Measurements from ENCODE around the gene BCAR1. TPM values are rescaled to one million over a fixed set of nuclear protein-coding genes. Genes with fewer than 3 reads are reported as not detected.
"Not testable (repeated sequence)": the region's sequence is repeated elsewhere in the genome, so short reads cannot be mapped to it uniquely, and the experiment has no call there.

BCAR1 gene
- total RNA-seq, 2 donors from 2014 or later: not detected

DNA sequence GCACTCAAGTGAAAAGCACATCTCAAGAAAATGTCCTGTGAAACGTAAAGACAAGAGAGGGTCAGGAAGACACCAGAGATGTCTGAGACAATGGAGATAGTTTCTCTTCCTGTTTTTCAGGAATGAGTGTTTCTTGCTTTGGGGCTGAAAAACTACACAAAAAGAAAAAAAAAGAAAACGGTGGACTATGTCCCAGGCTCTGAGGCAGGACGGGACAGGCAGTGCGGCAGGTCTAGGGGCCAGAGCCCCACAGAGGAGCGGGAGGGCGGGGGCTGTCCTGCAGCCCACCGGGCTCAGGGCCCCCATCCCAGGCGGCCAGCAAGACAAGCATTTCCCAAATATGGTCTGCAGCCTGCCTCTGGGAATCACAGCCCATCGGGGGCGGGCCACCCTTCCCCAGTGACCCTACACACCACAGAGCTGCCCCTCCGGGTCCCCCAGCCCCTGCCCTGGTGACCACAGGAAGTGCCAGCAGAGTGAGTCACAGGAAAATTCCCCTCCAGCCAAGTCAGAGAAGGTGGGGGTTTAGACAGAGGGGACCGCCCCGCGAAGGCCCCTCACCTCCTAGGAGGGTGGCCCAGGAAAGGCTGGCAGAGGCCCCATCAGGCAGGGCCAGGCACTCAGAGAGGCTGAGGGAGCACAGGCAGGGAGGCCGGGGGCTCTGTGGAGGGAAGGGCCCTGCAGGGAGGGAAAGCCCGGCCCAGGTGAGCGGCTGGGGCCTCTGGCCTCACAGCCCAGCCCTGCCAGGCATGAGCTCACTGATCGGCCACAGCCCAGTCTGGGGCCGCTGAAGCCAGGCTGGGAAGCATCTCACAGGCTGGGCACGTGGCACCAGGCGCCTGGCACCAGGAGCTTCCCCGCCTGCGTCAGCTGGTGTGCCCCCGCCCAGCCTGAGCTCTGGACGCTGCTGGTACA is 6.3 kb downstream of the BCAR1 start:
- Mint-ChIP-seq H3K36me3 (no peaks in the 10 kb centered on the region), H3K4me1 (ENCODE audit: low read depth in 2 of 2) (peaks cover 0 to 5% of the 10 kb centered on the region in 2 donors), H3K27ac (no peak overlapping the region), H3K9me3 (no peaks in the 10 kb centered on the region), H3K4me3 (no peak overlapping the region), H3K27me3 (peaks cover 14 to 41% of the 10 kb centered on the region in 2 donors)
- ATAC-seq (no peak), DNase-seq (ENCODE audit: low spot score) (no peak)

DNA sequence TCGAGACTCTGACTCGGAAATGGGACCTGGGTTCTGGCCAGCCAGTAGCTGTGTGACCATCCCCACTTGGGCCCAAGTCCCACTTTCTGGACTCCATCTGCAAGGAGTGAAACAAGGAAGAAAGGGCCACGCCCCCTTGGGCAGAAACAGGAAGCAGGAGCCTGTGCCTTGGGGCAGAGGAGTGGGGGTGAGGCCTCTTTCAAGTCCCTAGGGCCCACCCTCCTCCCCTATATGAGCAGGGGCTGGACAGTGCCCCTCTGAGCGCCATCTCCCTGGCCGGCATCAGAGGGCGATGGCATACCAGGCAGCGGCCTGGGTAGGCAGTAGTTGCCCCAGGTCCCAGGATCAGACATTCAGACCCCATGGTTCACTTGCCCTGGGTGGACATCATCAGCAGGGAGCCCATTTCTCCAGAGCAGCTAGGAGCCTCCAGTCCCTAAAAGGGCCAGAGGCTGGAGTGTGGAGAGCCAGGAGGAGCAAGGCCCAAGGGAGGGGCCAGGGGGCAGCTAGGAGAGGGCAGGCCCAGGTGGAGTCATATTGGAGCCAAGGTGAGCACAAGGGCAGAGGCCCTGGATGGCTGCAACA is 7.1 kb downstream of the BCAR1 start:
- Mint-ChIP-seq H3K36me3 (no peaks in the 10 kb centered on the region), H3K4me1 (ENCODE audit: low read depth in 2 of 2) (peaks cover 0 to 5% of the 10 kb centered on the region in 2 donors), H3K27me3 (peaks cover 14 to 42% of the 10 kb centered on the region in 2 donors), H3K9me3 (no peaks in the 10 kb centered on the region), H3K4me3 (no peak overlapping the region), H3K27ac (no peak overlapping the region)
- ATAC-seq (no peak), DNase-seq (ENCODE audit: low spot score) (no peak)

DNA sequence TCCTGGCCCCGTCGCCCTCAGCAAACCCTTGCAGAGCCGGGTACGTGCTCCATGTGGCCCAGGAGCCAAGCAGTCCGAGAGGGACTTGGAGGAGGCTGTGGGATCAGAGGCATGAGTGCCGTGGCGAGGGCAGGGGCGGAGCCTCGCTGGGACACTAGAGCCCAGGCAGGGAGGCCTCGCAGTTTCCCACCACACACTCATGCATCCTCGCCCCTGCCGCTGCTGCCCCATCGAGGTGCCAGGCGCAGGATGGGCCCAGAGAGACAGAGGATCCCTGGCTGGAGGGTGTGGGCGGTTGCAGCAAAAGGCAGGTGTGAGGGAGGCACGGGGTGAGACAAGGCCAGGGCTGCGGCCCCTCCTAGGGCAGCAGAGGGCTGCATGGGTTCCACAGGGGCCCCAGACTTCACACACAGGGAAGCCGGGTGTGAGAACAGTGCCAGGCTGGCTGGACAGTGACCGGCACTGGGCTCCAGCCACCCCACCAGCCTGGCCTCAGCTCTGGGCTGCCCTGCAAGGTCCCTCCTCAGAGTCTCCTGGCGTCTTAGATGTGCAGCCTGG is 7.7 kb downstream of the BCAR1 start:
- H3K27ac Mint-ChIP-seq: no peak overlapping the region
- H3K36me3 Mint-ChIP-seq: no peaks in the 10 kb centered on the region
- H3K27me3 Mint-ChIP-seq: peaks cover 13 to 42% of the 10 kb centered on the region in 2 donors
- no peak overlapping the region for H3K4me3 Mint-ChIP-seq
- H3K4me1 Mint-ChIP-seq (ENCODE audit: low read depth in 2 of 2): peaks cover 0 to 5% of the 10 kb centered on the region in 2 donors
- ATAC-seq (no peak), DNase-seq (ENCODE audit: low spot score) (no peak)
- H3K9me3 Mint-ChIP-seq: no peaks in the 10 kb centered on the region

- DNase-seq (ENCODE audit: low spot score); H3K36me3 Mint-ChIP-seq; H3K9me3 Mint-ChIP-seq; H3K27ac Mint-ChIP-seq; H3K4me3 Mint-ChIP-seq; ATAC-seq; H3K4me1 Mint-ChIP-seq (ENCODE audit: low read depth in 2 of 2): not testable (repeated sequence)
- H3K27me3 Mint-ChIP-seq: peaks cover 1 to 32% of the 10 kb centered on the region in 2 donors
These were observed 8.9 kb downstream of the BCAR1 start for GRCh38 chr16:75242436-75243078.

GRCh38 chr16:75241955-75242354 is 9.5 kb downstream of the BCAR1 start:
- H3K4me1 Mint-ChIP-seq (ENCODE audit: low read depth in 2 of 2): peaks cover 0 to 5% of the 10 kb centered on the region in 2 donors
- DNase-seq (ENCODE audit: low spot score) (no peak), ATAC-seq (no peak)
- no peaks in the 10 kb centered on the region for H3K36me3 Mint-ChIP-seq
- no peaks in the 10 kb centered on the region for H3K9me3 Mint-ChIP-seq
- H3K27me3 Mint-ChIP-seq: peaks cover 0 to 31% of the 10 kb centered on the region in 2 donors
- H3K27ac Mint-ChIP-seq: no peak overlapping the region
- no peak overlapping the region for H3K4me3 Mint-ChIP-seq

DNA sequence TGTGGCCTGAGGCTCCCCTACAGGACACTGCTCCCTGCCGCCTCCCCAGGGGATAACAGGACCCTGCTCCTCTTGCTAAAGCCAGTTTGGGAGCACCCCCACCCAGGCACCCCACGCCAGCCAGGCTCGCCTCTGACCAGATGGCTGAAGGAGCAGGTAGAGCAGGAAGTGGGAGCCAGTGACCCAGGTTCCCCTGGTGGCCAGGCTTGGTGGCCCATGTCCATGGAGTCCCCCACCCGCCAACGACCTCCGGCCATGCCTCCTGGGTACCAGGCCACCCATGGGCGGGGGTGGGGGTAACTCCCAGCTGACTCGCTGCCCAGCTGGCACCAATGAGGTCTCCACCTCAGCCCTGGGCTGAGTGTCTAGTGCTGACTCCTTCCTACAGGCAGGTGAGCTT is 10.0 kb downstream of the BCAR1 start:
- Mint-ChIP-seq H3K27me3 (peaks cover 2 to 26% of the 10 kb centered on the region in 2 donors), H3K36me3 (no peaks in the 10 kb centered on the region), H3K9me3 (no peaks in the 10 kb centered on the region), H3K4me1 (ENCODE audit: low read depth in 2 of 2) (peaks cover 0 to 6% of the 10 kb centered on the region in 2 donors), H3K27ac (no peak overlapping the region), H3K4me3 (no peak overlapping the region)
- ATAC-seq (no peak), DNase-seq (ENCODE audit: low spot score) (no peak)

- H3K9me3 Mint-ChIP-seq; ATAC-seq; H3K27ac Mint-ChIP-seq; H3K36me3 Mint-ChIP-seq; H3K4me3 Mint-ChIP-seq; DNase-seq (ENCODE audit: low spot score): not testable (repeated sequence)
- Mint-ChIP-seq H3K4me1 (ENCODE audit: low read depth in 2 of 2) (peaks cover 4 to 13% of the 10 kb centered on the region in 2 donors), H3K27me3 (peaks cover 7 to 20% of the 10 kb centered on the region in 2 donors)
These were observed 10.8 kb downstream of the BCAR1 start for GRCh38 chr16:75240633-75241032.

- H3K4me1 Mint-ChIP-seq (ENCODE audit: low read depth in 2 of 2): peaks cover 4 to 10% of the 10 kb centered on the region in 2 donors
- no peak overlapping the region for H3K27ac Mint-ChIP-seq
- no peak overlapping the region for H3K4me3 Mint-ChIP-seq
- DNase-seq (ENCODE audit: low spot score) (no peak), ATAC-seq (no peak)
- no peaks in the 10 kb centered on the region for H3K9me3 Mint-ChIP-seq
- H3K36me3 Mint-ChIP-seq: no peaks in the 10 kb centered on the region
- peaks cover 7 to 17% of the 10 kb centered on the region in 2 donors for H3K27me3 Mint-ChIP-seq
These were observed 11.8 kb downstream of the BCAR1 start for GRCh38 chr16:75239542-75240122.

- Mint-ChIP-seq H3K9me3 (no peaks in the 10 kb centered on the region), H3K27me3 (peaks cover 7 to 14% of the 10 kb centered on the region in 2 donors), H3K27ac (no peak overlapping the region), H3K4me1 (ENCODE audit: low read depth in 2 of 2) (peaks cover 4 to 9% of the 10 kb centered on the region in 2 donors), H3K4me3 (no peak overlapping the region), H3K36me3 (no peaks in the 10 kb centered on the region)
- no peak for ATAC-seq
- no peak for DNase-seq (ENCODE audit: low spot score)
These were observed 12.4 kb downstream of the BCAR1 start for GRCh38 chr16:75238853-75239541.

DNA sequence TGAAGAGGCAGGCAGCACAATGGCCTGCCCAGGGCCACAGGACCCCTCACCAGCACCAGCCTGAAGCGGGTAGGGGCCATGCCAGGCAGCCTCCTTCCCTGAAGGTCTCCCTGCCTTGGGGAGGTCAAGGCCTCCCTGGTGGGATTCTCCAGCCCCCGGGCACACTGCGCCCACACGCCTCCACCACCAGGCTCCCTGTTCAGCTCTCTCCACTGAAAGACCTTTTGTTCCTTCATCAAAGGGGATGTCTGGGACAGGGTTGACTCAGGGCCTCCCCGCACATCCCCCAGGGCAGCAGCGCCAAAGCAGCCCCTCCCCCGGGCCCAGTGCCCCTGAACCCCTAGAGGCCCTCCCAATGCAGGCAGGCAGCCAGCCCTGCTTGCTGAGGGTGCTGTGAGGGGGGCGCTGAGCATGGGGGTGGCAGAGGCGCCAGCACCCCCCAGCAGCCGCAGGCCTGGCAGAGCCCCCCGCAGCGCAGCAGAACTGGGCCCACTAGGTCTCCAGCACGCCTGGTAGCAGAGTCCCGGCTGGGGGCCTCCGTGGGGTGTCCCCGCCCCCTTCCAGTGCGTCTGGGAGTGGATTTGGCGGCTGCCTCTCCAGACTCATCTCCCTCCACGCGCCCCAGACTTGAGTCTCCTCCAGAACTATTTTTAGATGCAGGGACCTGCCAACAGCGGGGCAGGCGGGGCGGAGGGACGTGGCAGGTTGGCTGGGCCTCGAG is 13.1 kb downstream of the BCAR1 start:
- Mint-ChIP-seq H3K9me3 (no peaks in the 10 kb centered on the region), H3K27ac (no peak overlapping the region), H3K4me1 (ENCODE audit: low read depth in 2 of 2) (peaks cover 6 to 13% of the 10 kb centered on the region in 2 donors), H3K36me3 (no peaks in the 10 kb centered on the region), H3K4me3 (no peak overlapping the region), H3K27me3 (peaks cover 7 to 16% of the 10 kb centered on the region in 2 donors)
- no peak for ATAC-seq
- no peak for DNase-seq (ENCODE audit: low spot score)

- peaks cover 7 to 16% of the 10 kb centered on the region in 2 donors for H3K27me3 Mint-ChIP-seq
- no peaks in the 10 kb centered on the region for H3K36me3 Mint-ChIP-seq
These were observed 13.9 kb downstream of the BCAR1 start for GRCh38 chr16:75237398-75238131.

More at GRCh38 chr16:75237398-75238131, 13.9 kb downstream of the BCAR1 start:
- peaks cover 6 to 13% of the 10 kb centered on the region in 2 donors for H3K4me1 Mint-ChIP-seq (ENCODE audit: low read depth in 2 of 2)
- DNase-seq (ENCODE audit: low spot score) (no peak), ATAC-seq (no peak)
- H3K4me3 Mint-ChIP-seq: no peak overlapping the region
- no peaks in the 10 kb centered on the region for H3K9me3 Mint-ChIP-seq
- no peak overlapping the region for H3K27ac Mint-ChIP-seq

All from natural killer cell treated with Interleukin-12 subunit alpha and Interleukin-12 subunit beta and Interleukin-15 and Interleukin-18, amount 100 ng/mL, for 72 hours (primary cell).